Heart left ventricle (tissue), 16 donors: ENCODE results near the gene ARID3A. TPM values are rescaled to one million over a fixed set of nuclear protein-coding genes. Genes with fewer than 3 reads are reported as not detected.
A peak's percentile ranks its signal among the peaks of the same experiment; 100 is the strongest.

Experiments used
- ATAC-seq, 4 donors: fragments of 200-7000 bp; cut with Tn5 transposase; one replicate each; pipeline ENCODE4 v1.9.1; 2020 to 2022; ENCODE audit warnings: moderate library complexity in 4 of 4, mild to moderate bottlenecking in 3 of 4, moderate number of reproducible peaks in 1 of 4
- DNase-seq, 5 donors: peaks; one replicate each; pipeline ENCODE4 v3.0.0-alpha.2; 2020
- H3K27ac ChIP-seq, 12 donors: fragments of 200-600 bp; sonication (generic) in 4 of 12; one replicate each; pipeline versions ENCODE4 v1.5.0 to v1.8.0; 2016 to 2022; ENCODE audit warnings: mild to moderate bottlenecking in 2 of 12
- H3K27me3 ChIP-seq, 9 donors: fragments of 200-600 bp; sonication (generic) in 2 of 9; one replicate each; pipeline versions ENCODE4 v1.5.1 to v1.8.0; 2016 to 2022; ENCODE audit warnings: mild to moderate bottlenecking in 3 of 9
- H3K36me3 ChIP-seq, 9 donors: fragments of 200-600 bp; sonication (generic) in 2 of 9; one replicate each; pipeline versions ENCODE4 v1.5.0 to v1.8.0; 2018 to 2022; ENCODE audit warnings: mild to moderate bottlenecking in 2 of 9
- H3K4me1 ChIP-seq, 12 donors: fragments of 200-600 bp; sonication (generic) in 4 of 12; one replicate each; pipeline versions ENCODE4 v1.5.0 to v1.8.0; 2016 to 2022; ENCODE audit warnings: mild to moderate bottlenecking in 3 of 12
- H3K4me3 ChIP-seq, 12 donors: fragments of 200-600 bp; sonication (generic) in 4 of 12; one replicate each; pipeline versions ENCODE4 v1.5.0 to v1.8.0; 2017 to 2022; ENCODE audit warnings: mild to moderate bottlenecking in 9 of 12, moderate library complexity in 4 of 12
- H3K9me3 ChIP-seq, 12 donors: fragments of 200-600 bp; sonication (generic) in 4 of 12; one replicate each; pipeline versions ENCODE4 v1.5.0 to v1.8.0; 2016 to 2022; ENCODE audit warnings: mild to moderate bottlenecking in 1 of 12
- POLR2A ChIP-seq, 2 donors: fragments of 450-650 bp; IDR thresholded peaks; one replicate each; pipeline ENCODE4 v1.6.1; 2017; ENCODE audit warnings: antibody characterized with exemption in 2 of 2, mild to moderate bottlenecking in 2 of 2, moderate library complexity in 2 of 2
- WGBS, 4 donors: extraction: QIAGEN DNeasy Blood & Tissue Kit in 2 of 4; methylation state at CpG; one replicate each; pipeline versions ENCODE4 v1.1.5 to v1.1.7; 2013 to 2018; 5-methylcytosine and 5-hydroxymethylcytosine counted together
- intact Hi-C, 10 donors: fragments of 100-400 bp; cut with DNase I; formaldehyde crosslinking; loops; one replicate each; pipeline versions ENCODE4 v1.11.1 to v1.14.2; 2022
- polyA plus RNA-seq, 2 donors: library from polyadenylated mRNA; stranded (reverse); fragments of 200-250 nt; gene quantifications; one replicate each; pipeline ENCODE4 v1.2.3, GENCODE V29; 2013
- total RNA-seq, 9 donors: library from RNA; depleted of rRNA in 2 of 9; stranded (reverse); fragments of >200 nt in 2 of 9; fragmentation: NEBNext Ultra II Directional in 3 of 9; extraction: Animal tissue kit (Norgen Biotek cat#: 25700) in 3 of 9; gene quantifications; one replicate each; pipeline versions ENCODE4 v1.1.0 to v1.2.4, GENCODE V29; 2016 to 2023
- TF ChIP-seq, protein P1 (sequence below), 12 donors: fragments of 200-600 bp; sonication (generic) in 4 of 12; IDR thresholded peaks; one replicate each; pipeline versions ENCODE4 v1.5.0 to v1.8.0; 2018 to 2022; ENCODE audit warnings: antibody characterized with exemption in 12 of 12, mild to moderate bottlenecking in 5 of 12
- donor health status: ischemic (EF 13 %, LVEDD 7.1; RV severe dilation, severe dysfunction).
- donor health status: healthy with polysubstance abuse.
- donor health status: DM: no; HTN: yes; CAD: no.
- donor health status: DM: no; HTN: no; CAD: no.
- donor health status: ischemic (EF 25% LVEDD 6.9; RV normal size, moderate dysfunction).
- donor health status: ischemic (EF 25% LVEDD 5.7; RV mildly dilated, moderate dysfunction).
- donor health status: healthy.
- donor health status: DM: yes; HTN: yes; CAD: no.
- donor health status: ischemic (EF 35%, LVEDD 5.7; RV mildly dilated, moderate dysfunction).
- donor health status: nonischemic (EF 11% LVEDD 7.7; RV severe dilation, severe dysfunction).
- donor health status: DM: yes; HTN: yes; CAD: no.
- donor health status: PGD.
- donor health status: ischemic (EF 29% LVEDD 5.4; RV normal size, mild dysfunction).
- donor health status: nonischemic (EF 23%, LVEDD 6.1; RV moderate dilation, normal function).

Gene ARID3A
- total and polyA plus RNA-seq, 11 donors, result 1.9 to 15.7 (median 5.8) TPM

DNA sequence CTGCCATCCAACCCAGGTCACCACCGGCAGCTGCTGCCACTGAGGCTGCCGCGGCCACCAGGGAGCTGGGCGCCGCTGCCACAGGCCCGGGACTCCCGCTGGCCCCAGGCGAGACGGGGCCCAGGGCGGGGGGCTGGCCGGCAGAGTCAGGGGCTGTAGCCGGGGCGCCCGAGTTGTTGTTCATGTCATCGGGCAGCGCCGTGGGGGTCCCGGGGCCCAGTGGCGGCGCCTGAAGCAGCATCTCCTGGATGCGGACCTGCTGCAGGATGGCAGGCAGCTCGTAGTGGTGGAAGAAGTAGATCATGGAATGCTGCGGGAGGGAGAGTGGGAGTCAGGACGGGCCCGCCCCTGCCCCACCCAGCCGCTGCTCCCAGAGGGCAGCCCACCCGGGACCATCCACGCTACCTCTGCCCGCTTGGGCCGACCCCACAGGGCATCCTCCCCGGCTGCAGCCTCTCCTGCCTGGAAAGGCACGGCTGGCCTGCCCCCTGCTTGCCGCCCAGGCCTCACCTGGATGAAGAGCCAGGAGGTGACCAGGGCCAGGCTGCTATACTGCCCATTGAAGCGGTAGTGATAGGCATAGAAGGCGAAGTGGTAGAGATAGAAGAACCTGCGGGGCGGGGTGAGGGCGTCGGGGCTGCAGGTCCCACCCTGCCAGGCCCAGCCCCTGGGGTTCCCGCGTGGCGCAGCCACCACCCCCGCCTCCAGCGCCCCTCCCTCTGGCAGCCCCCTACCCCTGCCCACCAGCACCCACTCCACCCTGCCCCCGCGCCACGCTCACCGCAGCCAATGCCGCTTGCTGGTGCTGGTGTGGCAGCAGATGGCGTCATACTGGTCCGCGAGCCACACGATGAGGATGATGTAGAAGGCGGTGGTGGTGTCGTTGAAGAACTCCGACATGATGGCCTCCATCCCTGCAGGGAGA is 85.0 kb downstream of the ARID3A start:
- no peaks in the 10 kb centered on the region for H3K27me3 ChIP-seq
- peak overlapping the region in 1 of 12 donors; percentile 51 for H3K27ac ChIP-seq
- intact Hi-C loops, result no loop called here
- TF ChIP-seq, protein P1, sequence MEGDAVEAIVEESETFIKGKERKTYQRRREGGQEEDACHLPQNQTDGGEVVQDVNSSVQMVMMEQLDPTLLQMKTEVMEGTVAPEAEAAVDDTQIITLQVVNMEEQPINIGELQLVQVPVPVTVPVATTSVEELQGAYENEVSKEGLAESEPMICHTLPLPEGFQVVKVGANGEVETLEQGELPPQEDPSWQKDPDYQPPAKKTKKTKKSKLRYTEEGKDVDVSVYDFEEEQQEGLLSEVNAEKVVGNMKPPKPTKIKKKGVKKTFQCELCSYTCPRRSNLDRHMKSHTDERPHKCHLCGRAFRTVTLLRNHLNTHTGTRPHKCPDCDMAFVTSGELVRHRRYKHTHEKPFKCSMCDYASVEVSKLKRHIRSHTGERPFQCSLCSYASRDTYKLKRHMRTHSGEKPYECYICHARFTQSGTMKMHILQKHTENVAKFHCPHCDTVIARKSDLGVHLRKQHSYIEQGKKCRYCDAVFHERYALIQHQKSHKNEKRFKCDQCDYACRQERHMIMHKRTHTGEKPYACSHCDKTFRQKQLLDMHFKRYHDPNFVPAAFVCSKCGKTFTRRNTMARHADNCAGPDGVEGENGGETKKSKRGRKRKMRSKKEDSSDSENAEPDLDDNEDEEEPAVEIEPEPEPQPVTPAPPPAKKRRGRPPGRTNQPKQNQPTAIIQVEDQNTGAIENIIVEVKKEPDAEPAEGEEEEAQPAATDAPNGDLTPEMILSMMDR (IDR thresholded peaks at IDR 0.05), result no peak
- TF ChIP-seq POLR2A (IDR thresholded peaks at IDR 0.05), result no peak
- H3K36me3 ChIP-seq, result peaks cover 0 to 70% (median 50%) of the 10 kb centered on the region in 9 donors
- H3K9me3 ChIP-seq, result no peaks in the 10 kb centered on the region
- no peak overlapping the region for H3K4me3 ChIP-seq
- WGBS, 4 donors, result 92 to 94% (median 93%) methylated on average over 39 to 56 of the region's 56 CpGs
- DNase-seq (peak in 1 of 5 donors; percentile 61), ATAC-seq (no peak)
- peaks cover 2 to 19% (median 12%) of the 10 kb centered on the region in 12 donors for H3K4me1 ChIP-seq

DNA sequence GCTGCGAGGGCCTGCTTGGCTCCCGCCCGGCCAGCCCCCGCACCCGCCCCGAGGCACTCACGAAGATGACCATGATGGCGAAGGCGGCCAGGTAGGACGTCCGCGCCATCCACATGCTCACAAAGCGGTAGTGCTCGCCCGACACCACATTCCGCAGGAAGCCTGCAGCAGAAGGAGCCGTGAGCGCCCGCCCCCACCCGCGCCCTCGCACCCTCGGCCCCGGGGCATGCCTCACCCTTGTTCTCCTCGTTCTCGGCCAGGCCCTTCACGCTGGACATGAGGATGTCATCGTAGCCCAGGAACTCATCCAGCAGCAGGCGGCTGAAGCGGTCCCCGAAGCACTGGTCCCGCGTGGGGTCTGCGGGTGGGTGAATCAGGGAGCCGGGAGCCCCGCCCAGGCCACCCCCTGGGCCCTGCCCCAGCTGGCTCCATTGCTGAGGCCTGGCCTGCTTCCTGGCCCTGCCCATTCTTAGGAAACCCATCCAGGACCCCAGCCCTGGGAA is 86.0 kb downstream of the ARID3A start:
- no peak for TF ChIP-seq POLR2A (IDR thresholded peaks at IDR 0.05)
- TF ChIP-seq, protein P1 (IDR thresholded peaks at IDR 0.05), result no peak
- no peaks in the 10 kb centered on the region for H3K27me3 ChIP-seq
- 94 to 97% (median 94%) methylated on average over 26 to 36 of the region's 36 CpGs for WGBS, 4 donors
- ATAC-seq, result no peak
- peaks cover 0 to 73% (median 50%) of the 10 kb centered on the region in 9 donors for H3K36me3 ChIP-seq
- peaks cover 10 to 29% (median 22%) of the 10 kb centered on the region in 12 donors for H3K4me1 ChIP-seq
- intact Hi-C loops, result no loop called here
- peak in 1 of 5 donors; percentile 54 for DNase-seq
- H3K27ac ChIP-seq, result no peak overlapping the region
- no peaks in the 10 kb centered on the region for H3K9me3 ChIP-seq
- H3K4me3 ChIP-seq, result no peak overlapping the region

DNA sequence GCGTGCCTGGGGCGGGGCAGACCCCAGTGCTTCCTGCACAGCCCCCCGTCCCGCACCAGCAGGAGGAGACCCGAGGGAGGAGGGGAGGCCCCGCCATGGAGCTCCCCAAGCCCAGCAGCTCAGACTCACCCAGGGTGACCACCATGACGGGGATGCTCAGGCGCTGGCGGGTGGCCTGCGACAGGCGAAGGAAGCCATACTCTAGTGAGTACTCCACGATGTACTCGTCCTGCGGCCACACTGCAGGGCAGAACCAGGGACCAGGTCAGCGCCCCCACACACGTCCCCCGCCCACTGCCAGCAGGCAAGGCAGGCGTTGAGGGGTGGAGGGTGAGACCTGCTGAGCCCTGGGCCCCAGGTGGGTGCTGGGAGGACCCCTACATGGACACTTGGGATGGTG is 86.5 kb downstream of the ARID3A start:
- Histone ChIP-seq H3K27ac (no peak overlapping the region), H3K9me3 (no peaks in the 10 kb centered on the region), H3K27me3 (no peaks in the 10 kb centered on the region), H3K36me3 (peaks cover 0 to 73% (median 50%) of the 10 kb centered on the region in 9 donors), H3K4me3 (no peak overlapping the region), H3K4me1 (peaks cover 12 to 34% (median 27%) of the 10 kb centered on the region in 12 donors)
- WGBS, 4 donors, result 91 to 95% (median 94%) methylated on average over 5 to 18 of the region's 18 CpGs
- TF ChIP-seq POLR2A (IDR thresholded peaks at IDR 0.05), result no peak
- TF ChIP-seq, protein P1 (IDR thresholded peaks at IDR 0.05), result no peak
- intact Hi-C loops, result no loop called here
- no peak for ATAC-seq
- peak in 1 of 5 donors; percentile 58 for DNase-seq

DNA sequence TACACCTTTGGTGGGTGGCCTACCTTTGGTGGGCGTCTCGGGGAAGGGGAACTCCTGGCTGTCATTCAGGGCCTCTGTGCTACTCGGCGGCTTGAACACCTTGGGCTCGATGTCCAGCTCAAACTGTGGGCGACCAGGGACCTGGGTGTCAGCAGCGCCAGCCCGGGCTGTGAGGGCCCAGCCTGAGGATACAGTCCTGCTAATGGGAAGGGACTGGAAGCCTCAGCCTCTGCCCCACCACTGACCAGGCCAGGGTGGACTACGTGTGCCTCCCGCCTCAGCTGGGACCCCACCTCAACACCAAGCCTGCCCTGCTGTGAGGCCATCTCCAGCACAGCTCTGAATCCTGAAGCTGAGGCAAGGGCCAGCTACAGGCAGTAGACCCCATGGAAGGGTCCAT is 87.4 kb downstream of the ARID3A start:
- Histone ChIP-seq H3K4me1 (peaks cover 20 to 43% (median 36%) of the 10 kb centered on the region in 12 donors), H3K27me3 (no peaks in the 10 kb centered on the region), H3K9me3 (no peaks in the 10 kb centered on the region), H3K27ac (no peak overlapping the region), H3K4me3 (no peak overlapping the region), H3K36me3 (peaks cover 0 to 73% (median 50%) of the 10 kb centered on the region in 9 donors)
- DNase-seq, result no peak
- no peak for ATAC-seq
- TF ChIP-seq POLR2A (IDR thresholded peaks at IDR 0.05), result no peak
- TF ChIP-seq, protein P1 (IDR thresholded peaks at IDR 0.05), result no peak
- intact Hi-C loops, result no loop called here
- WGBS, 4 donors, result 91 to 94% (median 93%) methylated on average over 6 to 10 of the region's 10 CpGs
